Measurements from ENCODE around the gene UGT1A9.
"Not testable (repeated sequence)": the region's sequence is repeated elsewhere in the genome, so short reads cannot be mapped to it uniquely, and the experiment has no call there.

DNA sequence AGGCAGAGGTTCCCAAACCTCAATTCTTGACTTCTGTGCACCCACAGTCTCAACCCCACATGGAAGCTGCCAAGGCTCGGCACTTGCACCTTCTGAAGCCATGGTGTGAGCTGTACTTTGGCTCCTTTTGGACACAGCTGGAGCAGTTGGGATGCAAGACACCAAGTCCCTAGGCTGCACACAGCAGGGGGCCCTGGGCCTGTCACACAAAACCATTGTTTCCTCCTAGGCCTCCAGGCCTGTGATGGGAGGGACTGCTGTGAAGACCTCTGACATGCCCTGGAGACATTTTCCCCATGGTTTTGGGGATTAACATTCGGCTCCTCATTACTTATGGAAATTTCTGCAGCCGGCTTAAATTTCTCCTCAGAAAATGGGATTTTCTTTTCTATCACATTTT lies 25.7 kb upstream of the UGT1A9 start:
- TF ChIP-seq, protein P1, sequence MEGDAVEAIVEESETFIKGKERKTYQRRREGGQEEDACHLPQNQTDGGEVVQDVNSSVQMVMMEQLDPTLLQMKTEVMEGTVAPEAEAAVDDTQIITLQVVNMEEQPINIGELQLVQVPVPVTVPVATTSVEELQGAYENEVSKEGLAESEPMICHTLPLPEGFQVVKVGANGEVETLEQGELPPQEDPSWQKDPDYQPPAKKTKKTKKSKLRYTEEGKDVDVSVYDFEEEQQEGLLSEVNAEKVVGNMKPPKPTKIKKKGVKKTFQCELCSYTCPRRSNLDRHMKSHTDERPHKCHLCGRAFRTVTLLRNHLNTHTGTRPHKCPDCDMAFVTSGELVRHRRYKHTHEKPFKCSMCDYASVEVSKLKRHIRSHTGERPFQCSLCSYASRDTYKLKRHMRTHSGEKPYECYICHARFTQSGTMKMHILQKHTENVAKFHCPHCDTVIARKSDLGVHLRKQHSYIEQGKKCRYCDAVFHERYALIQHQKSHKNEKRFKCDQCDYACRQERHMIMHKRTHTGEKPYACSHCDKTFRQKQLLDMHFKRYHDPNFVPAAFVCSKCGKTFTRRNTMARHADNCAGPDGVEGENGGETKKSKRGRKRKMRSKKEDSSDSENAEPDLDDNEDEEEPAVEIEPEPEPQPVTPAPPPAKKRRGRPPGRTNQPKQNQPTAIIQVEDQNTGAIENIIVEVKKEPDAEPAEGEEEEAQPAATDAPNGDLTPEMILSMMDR (conservative IDR thresholded peaks at IDR 0.05 in 1 of 2, IDR thresholded peaks at IDR 0.05 in 1 of 2; ENCODE audit: low read depth in 1 of 2, low read length in 2 of 2) = not testable (repeated sequence)
- not testable (repeated sequence) for TF ChIP-seq EZH2 (IDR thresholded peaks at IDR 0.05; ENCODE audit: low read length, missing control alignments)

Measured in fibroblast of lung (primary cell).